Ectodermal cell (in vitro differentiated cells): ENCODE measurements around the gene PCDHB9.
A peak's percentile ranks its signal among the peaks of the same experiment; 100 is the strongest.
"Not testable (repeated sequence)": the region's sequence is repeated elsewhere in the genome, so short reads cannot be mapped to it uniquely, and the experiment has no call there.

Experiments
- H3K27ac ChIP-seq: 2 replicates; pipeline ENCODE4 v1.7.0; 2013; ENCODE audit warnings: mild to moderate bottlenecking, low read depth, low read length; ENCODE audit not compliant: insufficient read depth, poor library complexity, severe bottlenecking
- H3K27me3 ChIP-seq: 2 replicates; pipeline ENCODE4 v1.7.0; 2013; ENCODE audit warnings: mild to moderate bottlenecking, low read length; ENCODE audit not compliant: insufficient read depth, control insufficient read depth, poor library complexity, severe bottlenecking
- H3K36me3 ChIP-seq: one replicate; pipeline ENCODE4 v1.7.0; 2013; ENCODE audit warnings: low read length; ENCODE audit not compliant: control insufficient read depth, insufficient read depth
- H3K4me1 ChIP-seq: one replicate; pipeline ENCODE4 v1.7.0; 2013; ENCODE audit warnings: low read length; ENCODE audit not compliant: control insufficient read depth, insufficient read depth
- H3K4me3 ChIP-seq: 2 replicates; pipeline ENCODE4 v1.7.0; 2013; ENCODE audit warnings: low read depth, low read length, control low read depth; ENCODE audit not compliant: insufficient read depth
- H3K9me3 ChIP-seq: 2 replicates; pipeline ENCODE4 v1.7.0; 2013; ENCODE audit warnings: mild to moderate bottlenecking, low read length, moderate library complexity; ENCODE audit not compliant: control insufficient read depth
- WGBS, 2 experiments: methylation state at CpG; one replicate each; pipeline ENCODE4 v1.1.7; 2013; ENCODE audit warnings: missing lambda C conversion rate in 2 of 2; 5-methylcytosine and 5-hydroxymethylcytosine counted together

The PCDHB9 gene

DNA sequence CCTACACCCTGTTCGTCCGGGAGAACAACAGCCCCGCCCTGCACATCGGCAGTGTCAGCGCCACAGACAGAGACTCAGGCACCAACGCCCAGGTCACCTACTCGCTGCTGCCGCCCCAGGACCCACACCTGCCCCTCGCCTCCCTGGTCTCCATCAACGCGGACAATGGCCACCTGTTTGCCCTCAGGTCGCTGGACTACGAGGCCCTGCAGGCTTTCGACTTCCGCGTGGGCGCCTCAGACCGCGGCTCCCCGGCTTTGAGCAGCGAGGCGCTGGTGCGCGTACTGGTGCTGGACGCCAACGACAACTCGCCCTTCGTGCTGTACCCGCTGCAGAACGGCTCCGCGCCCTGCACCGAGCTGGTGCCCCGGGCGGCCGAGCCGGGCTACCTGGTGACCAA is 1.7 kb downstream of the PCDHB9 start:
- H3K27ac ChIP-seq, H3K9me3 ChIP-seq, H3K36me3 ChIP-seq, H3K4me1 ChIP-seq, H3K27me3 ChIP-seq, H3K4me3 ChIP-seq: not testable (repeated sequence)
- 94 to 95% methylated on average over 23 to 25 of the region's 37 CpGs for WGBS, 2 experiments

DNA sequence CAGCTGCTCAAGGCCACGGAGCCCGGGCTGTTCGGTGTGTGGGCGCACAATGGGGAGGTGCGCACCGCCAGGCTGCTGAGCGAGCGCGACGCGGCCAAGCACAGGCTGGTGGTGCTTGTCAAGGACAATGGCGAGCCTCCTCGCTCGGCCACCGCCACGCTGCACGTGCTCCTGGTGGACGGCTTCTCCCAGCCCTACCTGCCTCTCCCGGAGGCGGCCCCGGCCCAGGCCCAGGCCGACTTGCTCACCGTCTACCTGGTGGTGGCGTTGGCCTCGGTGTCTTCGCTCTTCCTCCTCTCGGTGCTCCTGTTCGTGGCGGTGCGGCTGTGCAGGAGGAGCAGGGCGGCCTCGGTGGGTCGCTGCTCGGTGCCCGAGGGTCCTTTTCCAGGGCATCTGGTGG is 2.2 kb downstream of the PCDHB9 start:
- not testable (repeated sequence) for H3K27me3 ChIP-seq, H3K9me3 ChIP-seq, H3K4me1 ChIP-seq, H3K27ac ChIP-seq, H3K4me3 ChIP-seq, H3K36me3 ChIP-seq
- WGBS, 2 experiments, result 91 to 94% methylated on average over 25 to 34 of the region's 35 CpGs

DNA sequence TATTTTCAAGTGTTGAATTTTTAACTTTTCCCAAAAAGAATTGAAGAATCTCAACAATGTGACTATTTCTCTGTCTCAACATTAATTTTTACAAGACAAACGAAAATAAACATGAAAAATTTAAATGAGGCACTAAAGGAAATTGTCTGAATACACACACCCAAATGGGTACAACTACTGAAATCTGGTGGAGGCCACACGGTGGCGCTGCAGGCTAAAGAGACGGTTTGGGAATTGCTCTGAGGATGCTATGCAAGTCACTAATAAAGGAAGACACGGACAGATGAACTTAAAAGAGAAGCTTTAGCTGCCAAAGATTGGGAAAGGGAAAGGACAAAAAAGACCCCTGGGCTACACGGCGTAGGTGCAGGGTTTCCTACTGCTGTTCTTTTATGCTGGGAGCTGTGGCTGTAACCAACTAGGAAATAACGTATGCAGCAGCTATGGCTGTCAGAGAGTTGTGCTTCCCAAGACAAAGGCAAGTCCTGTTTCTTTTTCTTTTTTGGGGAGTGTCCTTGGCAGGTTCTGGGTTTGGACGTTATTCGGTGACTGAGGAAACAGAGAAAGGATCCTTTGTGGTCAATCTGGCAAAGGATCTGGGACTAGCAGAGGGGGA is 5.3 kb downstream of the PCDHB9 start, which contains the start of gene PCDHB10:
Gene PCDHB10 (plus strand): TSS at position 244 of the 616 bp plus-strand sequence. CDS start 200 bp downstream, at position 444.
- peak within 1 kb of the TSS; percentile 16 for H3K4me3 ChIP-seq

DNA sequence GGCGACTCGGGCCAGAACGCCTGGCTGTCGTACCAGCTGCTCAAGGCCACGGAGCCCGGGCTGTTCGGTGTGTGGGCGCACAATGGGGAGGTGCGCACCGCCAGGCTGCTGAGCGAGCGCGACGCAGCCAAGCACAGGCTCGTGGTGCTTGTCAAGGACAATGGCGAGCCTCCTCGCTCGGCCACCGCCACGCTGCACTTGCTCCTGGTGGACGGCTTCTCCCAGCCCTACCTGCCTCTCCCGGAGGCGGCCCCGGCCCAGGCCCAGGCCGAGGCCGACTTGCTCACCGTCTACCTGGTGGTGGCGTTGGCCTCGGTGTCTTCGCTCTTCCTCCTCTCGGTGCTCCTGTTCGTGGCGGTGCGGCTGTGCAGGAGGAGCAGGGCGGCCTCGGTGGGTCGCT is 7.4 kb downstream of the PCDHB9 start:
- H3K36me3 ChIP-seq, H3K4me3 ChIP-seq, H3K27me3 ChIP-seq, H3K4me1 ChIP-seq, H3K9me3 ChIP-seq, H3K27ac ChIP-seq: not testable (repeated sequence)
- WGBS, 2 experiments, result 94 to 95% methylated on average over 21 to 30 of the region's 37 CpGs

More for the DNA sequence above, 5.3 kb downstream of the PCDHB9 start, which contains the start of gene PCDHB10:
- no peaks in the 10 kb centered on the region for H3K9me3 ChIP-seq
- H3K27ac ChIP-seq, result peak within 1 kb of the TSS; percentile 38
- 16 to 18% methylated on average over 8 of the region's 10 CpGs for WGBS, 2 experiments
- no peaks in the 10 kb centered on the region for H3K27me3 ChIP-seq
- no peaks in the 10 kb centered on the region for H3K4me1 ChIP-seq
- H3K36me3 ChIP-seq, result no peaks in the 10 kb centered on the region

DNA sequence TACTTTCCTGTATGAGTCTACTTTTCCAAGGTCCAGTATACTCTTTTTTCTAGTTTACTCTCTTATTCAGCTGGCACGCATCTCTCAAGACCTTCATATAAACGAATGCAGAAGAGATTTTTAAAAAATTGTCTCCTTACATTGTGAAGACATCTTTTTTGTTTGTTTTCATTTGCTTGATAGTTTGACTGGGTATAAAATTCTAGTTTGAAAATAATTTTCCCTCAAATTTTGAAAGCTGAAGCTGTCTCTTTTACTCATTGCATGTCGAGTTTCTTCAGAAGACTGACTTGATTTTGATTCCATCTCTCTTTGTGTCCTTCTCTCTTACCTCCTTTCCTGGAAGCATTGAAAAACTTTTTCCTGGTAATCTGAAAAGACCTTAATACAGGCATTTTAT is 9.4 kb downstream of the PCDHB9 start:
- 69 to 70% methylated on average over 3 of the region's 3 CpGs for WGBS, 2 experiments
- Histone ChIP-seq H3K9me3 (no peaks in the 10 kb centered on the region), H3K27me3 (no peaks in the 10 kb centered on the region), H3K4me3 (no peak overlapping the region), H3K4me1 (no peaks in the 10 kb centered on the region), H3K27ac (no peak overlapping the region), H3K36me3 (no peaks in the 10 kb centered on the region)

DNA sequence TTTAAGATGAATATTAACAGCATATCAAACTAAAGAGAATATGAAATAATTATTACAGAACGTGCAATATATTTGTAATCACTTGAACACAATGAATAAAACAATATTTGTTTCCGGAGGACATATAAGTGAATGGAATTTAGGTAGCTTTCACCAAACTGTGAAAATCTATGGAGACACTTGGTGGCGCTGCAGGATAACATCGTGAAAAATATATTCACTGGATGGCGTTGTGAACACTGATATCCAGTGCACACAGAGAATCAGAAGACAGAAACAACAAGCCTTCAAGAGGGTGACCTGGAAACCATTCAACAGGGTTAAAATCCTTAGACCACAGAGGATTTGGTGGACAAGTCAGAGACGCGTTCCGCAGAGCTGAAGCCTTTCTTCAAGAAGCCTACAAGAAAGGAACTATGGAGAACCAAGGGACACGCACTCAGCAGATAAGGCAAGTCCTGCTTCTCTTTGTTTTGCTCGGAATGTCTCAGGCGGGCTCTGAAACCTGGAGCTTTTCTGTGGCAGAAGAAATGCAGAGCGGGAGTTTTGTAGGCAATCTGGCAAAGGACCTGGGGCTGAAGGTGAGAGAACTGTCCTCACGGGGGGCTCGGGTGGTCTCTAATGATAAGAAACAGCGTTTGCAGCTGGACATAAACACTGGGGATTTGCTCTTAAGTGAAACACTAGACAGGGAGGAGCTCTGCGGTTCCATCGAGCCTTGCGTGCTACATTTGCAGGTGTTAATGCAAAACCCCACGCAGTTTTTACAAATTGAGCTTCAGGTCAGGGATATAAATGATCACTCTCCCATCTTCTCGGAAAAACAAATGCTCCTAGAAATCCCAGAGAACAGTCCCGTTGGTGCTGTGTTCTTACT is 12.6 kb downstream of the PCDHB9 start, which contains the start of gene PCDHB11:
Gene PCDHB11 (plus strand): TSS at position 269 of the 877 bp plus-strand sequence. CDS start 148 bp downstream, at position 417.
- no peak within 1 kb of the TSS for H3K4me3 ChIP-seq
- H3K27ac ChIP-seq, result no peak within 1 kb of the TSS
- 82 to 83% methylated on average over 20 of the region's 21 CpGs for WGBS, 2 experiments
- no peaks in the 10 kb centered on the region for H3K27me3 ChIP-seq
- no peaks in the 10 kb centered on the region for H3K9me3 ChIP-seq
- no peaks in the 10 kb centered on the region for H3K36me3 ChIP-seq
- H3K4me1 ChIP-seq, result no peaks in the 10 kb centered on the region

DNA sequence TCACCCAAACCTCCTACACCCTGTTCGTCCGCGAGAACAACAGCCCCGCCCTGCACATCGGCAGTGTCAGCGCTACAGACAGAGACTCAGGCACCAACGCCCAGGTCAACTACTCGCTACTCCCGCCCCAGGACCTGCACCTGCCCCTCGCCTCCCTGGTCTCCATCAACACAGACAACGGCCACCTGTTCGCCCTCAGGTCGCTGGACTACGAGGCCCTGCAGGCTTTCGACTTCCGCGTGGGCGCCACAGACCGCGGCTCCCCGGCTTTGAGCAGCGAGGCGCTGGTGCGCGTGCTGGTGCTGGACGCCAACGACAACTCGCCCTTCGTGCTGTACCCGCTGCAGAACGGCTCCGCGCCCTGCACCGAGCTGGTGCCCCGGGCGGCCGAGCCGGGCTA is 14.2 kb downstream of the PCDHB9 start:
- not testable (repeated sequence) for H3K9me3 ChIP-seq, H3K4me3 ChIP-seq, H3K27me3 ChIP-seq, H3K27ac ChIP-seq, H3K4me1 ChIP-seq, H3K36me3 ChIP-seq
- WGBS, 2 experiments, result 87 to 91% methylated on average over 18 to 20 of the region's 38 CpGs

DNA sequence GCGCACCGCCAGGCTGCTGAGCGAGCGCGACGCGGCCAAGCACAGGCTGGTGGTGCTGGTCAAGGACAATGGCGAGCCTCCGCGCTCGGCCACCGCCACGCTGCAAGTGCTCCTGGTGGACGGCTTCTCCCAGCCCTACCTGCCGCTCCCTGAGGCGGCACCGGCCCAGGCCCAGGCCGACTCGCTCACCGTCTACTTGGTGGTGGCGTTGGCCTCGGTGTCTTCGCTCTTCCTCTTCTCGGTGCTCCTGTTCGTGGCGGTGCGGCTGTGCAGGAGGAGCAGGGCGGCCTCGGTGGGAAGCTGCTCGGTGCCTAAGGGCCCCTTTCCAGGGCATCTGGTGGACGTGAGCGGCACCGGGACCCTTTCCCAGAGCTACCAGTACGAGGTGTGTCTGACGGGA is 14.7 kb downstream of the PCDHB9 start:
- not testable (repeated sequence) for H3K36me3 ChIP-seq

DNA sequence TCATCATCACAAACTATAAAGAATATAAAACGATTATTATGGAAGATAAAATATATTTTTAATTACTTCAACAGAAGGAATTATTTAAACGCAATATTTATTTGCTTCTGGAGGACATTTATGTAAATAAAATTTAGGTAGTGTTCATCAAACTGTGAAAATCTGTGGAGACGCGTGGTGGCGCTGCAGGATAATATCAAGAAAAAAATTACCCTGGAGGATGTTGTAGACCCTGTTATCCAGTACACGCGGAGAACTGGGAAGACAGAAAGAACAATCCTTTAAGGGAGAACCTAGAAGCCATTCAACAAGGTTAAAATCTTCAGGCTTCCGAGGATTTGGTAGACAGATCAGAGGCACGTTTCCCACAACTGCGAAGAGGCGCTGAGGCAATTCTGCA is 21.5 kb downstream of the PCDHB9 start, which contains the start of gene PCDHB12:
Gene PCDHB12 (plus strand): TSS at position 242 of the 400 bp plus-strand sequence. CDS start 189 bp downstream, outside the sequence.
- H3K27me3 ChIP-seq, result no peaks in the 10 kb centered on the region
- no peaks in the 10 kb centered on the region for H3K4me1 ChIP-seq
- no peak within 1 kb of the TSS for H3K27ac ChIP-seq
- WGBS, 2 experiments, result 84 to 89% methylated on average over 10 of the region's 11 CpGs
- H3K36me3 ChIP-seq, result no peaks in the 10 kb centered on the region
- no peaks in the 10 kb centered on the region for H3K9me3 ChIP-seq
- H3K4me3 ChIP-seq, result no peak within 1 kb of the TSS

More for the DNA sequence above, 14.7 kb downstream of the PCDHB9 start:
- WGBS, 2 experiments, result 94 to 96% methylated on average over 33 of the region's 35 CpGs
- not testable (repeated sequence) for H3K9me3 ChIP-seq, H3K27ac ChIP-seq, H3K4me3 ChIP-seq, H3K27me3 ChIP-seq, H3K4me1 ChIP-seq

DNA sequence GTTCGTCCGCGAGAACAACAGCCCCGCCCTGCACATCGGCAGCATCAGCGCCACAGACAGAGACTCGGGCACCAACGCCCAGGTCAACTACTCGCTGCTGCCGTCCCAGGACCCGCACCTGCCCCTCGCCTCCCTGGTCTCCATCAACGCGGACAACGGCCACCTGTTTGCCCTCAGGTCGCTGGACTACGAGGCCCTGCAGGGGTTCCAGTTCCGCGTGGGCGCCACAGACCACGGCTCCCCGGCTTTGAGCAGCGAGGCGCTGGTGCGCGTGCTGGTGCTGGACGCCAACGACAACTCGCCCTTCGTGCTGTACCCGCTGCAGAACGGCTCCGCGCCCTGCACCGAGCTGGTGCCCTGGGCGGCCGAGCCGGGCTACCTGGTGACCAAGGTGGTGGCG is 23.3 kb downstream of the PCDHB9 start:
- not testable (repeated sequence) for H3K27me3 ChIP-seq, H3K4me1 ChIP-seq, H3K4me3 ChIP-seq, H3K36me3 ChIP-seq, H3K9me3 ChIP-seq, H3K27ac ChIP-seq
- 95 to 96% methylated on average over 25 to 28 of the region's 39 CpGs for WGBS, 2 experiments
